SK-N-SH treated with all-trans-retinoic acid at 6 μM for 48 hours (cell line): ENCODE results near the gene DRAXIN.

Experiments
- ATAC-seq: fragments of 200-7000 bp; cut with Tn5 transposase; 3 replicates; pipeline ENCODE4 v1.9.1; 2020; ENCODE audit warnings: mild to moderate bottlenecking, moderate library complexity
- ARNTL ChIP-seq: fragments of 450-650 bp; formaldehyde crosslinking; IDR thresholded peaks from 2 replicates; pipeline ENCODE4 v1.5.0; 2020; ENCODE audit warnings: low read depth, mild to moderate bottlenecking, moderate library complexity, borderline replicate concordance
- CREB5 ChIP-seq: fragments of 250-450 bp; sonication (Bioruptor Pico); IDR thresholded peaks from 2 replicates; pipeline ENCODE4 v1.5.1; 2020; ENCODE audit warnings: low read depth, mild to moderate bottlenecking, moderate library complexity
- CSDC2 ChIP-seq: fragments of 250-450 bp; sonication (Bioruptor Pico); IDR thresholded peaks from 2 replicates; pipeline ENCODE4 v1.5.0; 2020; ENCODE audit warnings: mild to moderate bottlenecking, moderate library complexity
- CSRNP3 ChIP-seq: fragments of 250-450 bp; sonication (Bioruptor Pico); IDR thresholded peaks from 2 replicates; pipeline ENCODE4 v1.5.1; 2021; ENCODE audit warnings: mild to moderate bottlenecking, moderate library complexity
- ESRRG ChIP-seq: fragments of 250-450 bp; sonication (Bioruptor Pico); IDR thresholded peaks from 2 replicates; pipeline ENCODE4 v1.6.1; 2021; ENCODE audit warnings: mild to moderate bottlenecking
- GLIS3 ChIP-seq: fragments of 250-450 bp; sonication (Bioruptor Pico); IDR thresholded peaks from 2 replicates; pipeline ENCODE4 v1.5.0; 2020; ENCODE audit warnings: mild to moderate bottlenecking, moderate library complexity
- ISL1 ChIP-seq: fragments of 250-450 bp; sonication (Bioruptor Pico); IDR thresholded peaks from 2 replicates; pipeline ENCODE4 v2.1.2; 2022; ENCODE audit warnings: mild to moderate bottlenecking, moderate library complexity
- OSR1 ChIP-seq: fragments of 250-450 bp; sonication (Bioruptor Pico); IDR thresholded peaks from 2 replicates; pipeline ENCODE4 v1.8.0; 2022; ENCODE audit warnings: moderate library complexity, mild to moderate bottlenecking, inconsistent platforms
- POU6F1 ChIP-seq: fragments of 250-450 bp; sonication (Bioruptor Pico); IDR thresholded peaks from 2 replicates; pipeline ENCODE4 v1.8.0; 2021; ENCODE audit warnings: low read depth, mild to moderate bottlenecking, moderate library complexity, borderline replicate concordance
- PPARA ChIP-seq: fragments of 250-450 bp; sonication (Bioruptor Pico); IDR thresholded peaks from 2 replicates; pipeline ENCODE4 v1.5.0; 2020; ENCODE audit warnings: mild to moderate bottlenecking, borderline replicate concordance
- TCF4 ChIP-seq: fragments of 250-450 bp; sonication (Bioruptor Pico); IDR thresholded peaks from 2 replicates; pipeline ENCODE4 v1.8.0; 2021; ENCODE audit warnings: mild to moderate bottlenecking, moderate library complexity, borderline replicate concordance
- TOX ChIP-seq: fragments of 250-450 bp; sonication (Bioruptor Pico); IDR thresholded peaks from 2 replicates; pipeline ENCODE4 v1.8.0; 2021; ENCODE audit warnings: mild to moderate bottlenecking, moderate library complexity, borderline replicate concordance
- TSHZ2 ChIP-seq: fragments of 250-450 bp; sonication (Bioruptor Pico); IDR thresholded peaks from 2 replicates; pipeline ENCODE4 v1.5.0; 2020; ENCODE audit warnings: mild to moderate bottlenecking, moderate library complexity
- ZC3H10 ChIP-seq: fragments of 250-450 bp; sonication (Bioruptor Pico); IDR thresholded peaks from 2 replicates; pipeline ENCODE4 v1.5.1; 2021; ENCODE audit warnings: mild to moderate bottlenecking, moderate library complexity
- ZFP30 ChIP-seq: fragments of 450-650 bp; formaldehyde crosslinking; IDR thresholded peaks from 2 replicates; pipeline ENCODE4 v1.5.0; 2022; ENCODE audit warnings: mild to moderate bottlenecking, moderate library complexity
- ZNF565 ChIP-seq: fragments of 450-650 bp; formaldehyde crosslinking; conservative IDR thresholded peaks from 2 replicates; pipeline ENCODE4 v1.5.0; 2020; ENCODE audit warnings: low read depth, mild to moderate bottlenecking, moderate library complexity
- ZNF70 ChIP-seq: fragments of 450-650 bp; formaldehyde crosslinking; IDR thresholded peaks from 2 replicates; pipeline ENCODE4 v1.5.0; 2020; ENCODE audit warnings: mild to moderate bottlenecking, moderate library complexity
- ZNF8 ChIP-seq: fragments of 450-650 bp; formaldehyde crosslinking; IDR thresholded peaks from 2 replicates; pipeline ENCODE4 v1.5.0; 2020; ENCODE audit warnings: mild to moderate bottlenecking, moderate library complexity

DRAXIN gene

GRCh38 chr1:11733306-11733705 lies 41.8 kb downstream of the DRAXIN start (continued):
- no peak for TF ChIP-seq POU6F1 (CRISPR knock-in tag)
- TF ChIP-seq GLIS3 = no peak
- no peak for TF ChIP-seq ZNF8 (CRISPR knock-in tag)
- TF ChIP-seq TCF4 (CRISPR knock-in tag) = no peak
- no peak for TF ChIP-seq ARNTL (CRISPR knock-in tag)

- ATAC-seq = no peak
- TF ChIP-seq ZFP30 (CRISPR knock-in tag) = no peak
- no peak for TF ChIP-seq TCF4 (CRISPR knock-in tag)
- no peak for TF ChIP-seq ZNF565
- TF ChIP-seq ARNTL (CRISPR knock-in tag) = no peak
- TF ChIP-seq ESRRG (CRISPR knock-in tag) = no peak
- TF ChIP-seq OSR1 (CRISPR knock-in tag) = no peak
- TF ChIP-seq PPARA (CRISPR knock-in tag) = no peak
- no peak for TF ChIP-seq GLIS3
Observed at GRCh38 chr1:11735531-11735853, 44.0 kb downstream of the DRAXIN start.

GRCh38 chr1:11735854-11736745 lies 44.6 kb downstream of the DRAXIN start, which contains the start of gene AGTRAP:
Gene AGTRAP, plus strand, starts transcription at chr1:11736136. Its CDS starts 73 bp downstream, at chr1:11736209.
- TF ChIP-seq CSDC2 = 0 out of 2 replicates have a peak, but pooled peaks have one; percentile 54
- no peak for TF ChIP-seq CREB5 (CRISPR knock-in tag)
- no peak for TF ChIP-seq ZNF565
- no peak for TF ChIP-seq TCF4 (CRISPR knock-in tag)
- TF ChIP-seq, all 23 proteins: peak for 1
- peak; percentile 94 for ATAC-seq

- peak; percentile 68 for ATAC-seq
- TF ChIP-seq ZC3H10 (CRISPR knock-in tag) = no peak
- TF ChIP-seq ZNF8 (CRISPR knock-in tag) = no peak
- TF ChIP-seq ZNF70 = no peak
- TF ChIP-seq TCF4 (CRISPR knock-in tag) = no peak
- TF ChIP-seq ESRRG (CRISPR knock-in tag) = no peak
- TF ChIP-seq ZFP30 (CRISPR knock-in tag) = no peak
- no peak for TF ChIP-seq TSHZ2 (CRISPR knock-in tag)
- TF ChIP-seq ISL1 = no peak
- no peak for TF ChIP-seq CSRNP3 (CRISPR knock-in tag)
- TF ChIP-seq ARNTL (CRISPR knock-in tag) = no peak
- TF ChIP-seq TOX (CRISPR knock-in tag) = no peak
- no peak for TF ChIP-seq CSDC2
- TF ChIP-seq OSR1 (CRISPR knock-in tag) = no peak
- TF ChIP-seq ZNF565 = no peak
- TF ChIP-seq, all 23 proteins: peak for 0
Observed at GRCh38 chr1:11736746-11737639, 45.5 kb downstream of the DRAXIN start.
